K562 (cell line): ENCODE data around the gene CASTOR1.

Experiments used
- EP300 ChIP-seq: IDR thresholded peaks from 2 replicates; pipeline ENCODE4 v1.6.1; 2012; ENCODE audit warnings: low read length, improper control_type of control experiment
- SP2 ChIP-seq: IDR thresholded peaks from 2 replicates; pipeline ENCODE4 v1.6.1; 2011; ENCODE audit warnings: mild to moderate bottlenecking, low read depth, low read length, moderate library complexity; ENCODE audit not compliant: poor library complexity, severe bottlenecking; ENCODE audit errors: extremely low read depth
- SRF ChIP-seq, 2 experiments: fragments of 250-450, 450-650 bp in 1 of 2; sonication (Bioruptor Pico) in 1 of 2; sonication (generic) in 1 of 2; formaldehyde crosslinking; IDR thresholded peaks; 2 replicates each; pipeline versions ENCODE4 v1.5.0 to v1.5.1; 2020 to 2022; ENCODE audit warnings: mild to moderate bottlenecking in 1 of 2, missing genetic modification reagents in 1 of 2
- ZNF561 ChIP-seq: fragments of 450-650 bp; formaldehyde crosslinking; conservative IDR thresholded peaks from 2 replicates; pipeline ENCODE4 v1.4.0; 2020; ENCODE audit warnings: mild to moderate bottlenecking, moderate library complexity

GRCh38 chr22:30325724-30326254 is 36.5 kb upstream of the CASTOR1 start:
- TF ChIP-seq EP300 (no peak), ZNF561 (no peak), SRF (CRISPR knock-in tag; IDR thresholded peaks at IDR 0.05) (no peak), SP2 (no peak)
